NCI-H2196 (cell line): ENCODE data around the gene HS6ST2.

Experiments
- DNase-seq: peaks from one replicate; lab custom pipeline; 2025; ENCODE audit not compliant: unreplicated experiment; lab: John Stamatoyannopoulos, UW

Gene HS6ST2

GRCh38 chrX:132689612-132690563 lies 268.5 kb downstream of the HS6ST2 start:
- no peak for DNase-seq

GRCh38 chrX:132685276-132685675 lies 273.2 kb downstream of the HS6ST2 start:
- no peak for DNase-seq

GRCh38 chrX:132677233-132677716 lies 281.2 kb downstream of the HS6ST2 start:
- DNase-seq, result no peak

- DNase-seq, result peak; percentile 21
Measured at GRCh38 chrX:132676561-132677186, 281.8 kb downstream of the HS6ST2 start.

- DNase-seq, result no peak
Measured at GRCh38 chrX:132676102-132676501, 282.3 kb downstream of the HS6ST2 start.

- DNase-seq, result no peak
Measured at GRCh38 chrX:132673331-132673730, 285.1 kb downstream of the HS6ST2 start.

GRCh38 chrX:132671229-132671641 lies 287.2 kb downstream of the HS6ST2 start:
- no peak for DNase-seq

GRCh38 chrX:132669142-132669541 lies 289.3 kb downstream of the HS6ST2 start:
- no peak for DNase-seq

GRCh38 chrX:132668178-132668577 lies 290.3 kb downstream of the HS6ST2 start:
- no peak for DNase-seq

- no peak for DNase-seq
Measured at GRCh38 chrX:132665676-132666075, 292.8 kb downstream of the HS6ST2 start.

- DNase-seq, result no peak
Measured at GRCh38 chrX:132664273-132664672, 294.2 kb downstream of the HS6ST2 start.

- DNase-seq, result no peak
Measured at GRCh38 chrX:132662844-132663243, 295.6 kb downstream of the HS6ST2 start.

- DNase-seq, result peak; percentile 5
Measured at GRCh38 chrX:132657876-132658275, 300.6 kb downstream of the HS6ST2 start.

- no peak for DNase-seq
Measured at GRCh38 chrX:132652871-132653270, 305.6 kb downstream of the HS6ST2 start.

- DNase-seq, result no peak
Measured at GRCh38 chrX:132651421-132652086, 306.9 kb downstream of the HS6ST2 start.

GRCh38 chrX:132648895-132649294 lies 309.5 kb downstream of the HS6ST2 start:
- no peak for DNase-seq

- no peak for DNase-seq
Measured at GRCh38 chrX:132639446-132639845, 319.0 kb downstream of the HS6ST2 start.

- no peak for DNase-seq
Measured at GRCh38 chrX:132638313-132638712, 320.1 kb downstream of the HS6ST2 start.

- DNase-seq, result peak; percentile 8
Measured at GRCh38 chrX:132636080-132636479, 322.3 kb downstream of the HS6ST2 start.

- DNase-seq, result no peak
Measured at GRCh38 chrX:132634521-132634920, 323.9 kb downstream of the HS6ST2 start.

- peak; percentile 12 for DNase-seq
Measured at GRCh38 chrX:132631579-132632232, 326.7 kb downstream of the HS6ST2 start.
